HG02588 (cell line): Measurements from ENCODE around the gene ZNF784.

Experiments
- ATAC-seq: cut with Tn5 transposase; IDR thresholded peaks from one replicate; pipeline ENCODE4 v1.9.1; 2021; ENCODE audit warnings: mild to moderate bottlenecking, moderate library complexity; ENCODE audit not compliant: unreplicated experiment

The ZNF784 gene

GRCh38 chr19:55644191-55644833 lies 19.9 kb upstream of the ZNF784 start:
- ATAC-seq = no peak

- ATAC-seq = no peak
These were observed 19.5 kb upstream of the ZNF784 start for GRCh38 chr19:55643887-55644176.

GRCh38 chr19:55643003-55643886 lies 18.9 kb upstream of the ZNF784 start, which contains the start of gene ZNF581:
Gene ZNF581 (plus strand): TSS chr19:55643649. CDS start chr19:55644572, 923 bp downstream.
- ATAC-seq = no peak

- ATAC-seq = no peak
These were observed 18.0 kb upstream of the ZNF784 start for GRCh38 chr19:55642153-55643002.

- no peak for ATAC-seq
These were observed 17.2 kb upstream of the ZNF784 start for GRCh38 chr19:55641426-55642152.

GRCh38 chr19:55640577-55641425 lies 16.4 kb upstream of the ZNF784 start, which contains the start of gene ZNF580:
Gene ZNF580 (plus strand): TSS chr19:55641002. CDS start chr19:55642509, 1,507 bp downstream.
- no peak for ATAC-seq

- ATAC-seq = no peak
These were observed 15.7 kb upstream of the ZNF784 start for GRCh38 chr19:55640043-55640576.

GRCh38 chr19:55638864-55639359 lies 14.5 kb upstream of the ZNF784 start:
- ATAC-seq = no peak

GRCh38 chr19:55637534-55637933 lies 13.2 kb upstream of the ZNF784 start:
- ATAC-seq = no peak

- no peak for ATAC-seq
These were observed 12.4 kb upstream of the ZNF784 start for GRCh38 chr19:55636723-55637122.

GRCh38 chr19:55635856-55636440 lies 11.6 kb upstream of the ZNF784 start:
- ATAC-seq = no peak

GRCh38 chr19:55635334-55635717 lies 11.0 kb upstream of the ZNF784 start:
- no peak for ATAC-seq

- no peak for ATAC-seq
These were observed 9.5 kb upstream of the ZNF784 start for GRCh38 chr19:55633861-55634260.

- ATAC-seq = no peak
These were observed 8.1 kb upstream of the ZNF784 start for GRCh38 chr19:55632463-55632834.

- ATAC-seq = no peak
These were observed 2.0 kb upstream of the ZNF784 start for GRCh38 chr19:55626350-55626749.

- ATAC-seq = no peak
These were observed 599 bp upstream of the ZNF784 start for GRCh38 chr19:55625004-55625326.

- no peak for ATAC-seq
These were observed 805 bp downstream of the ZNF784 start for GRCh38 chr19:55623561-55623960.

GRCh38 chr19:55623130-55623529 lies 1.2 kb downstream of the ZNF784 start:
- no peak for ATAC-seq
